ENCODE results near the gene PFN3. TPM values are rescaled to one million over a fixed set of nuclear protein-coding genes. Genes with fewer than 3 reads are reported as not detected.
"Not testable (repeated sequence)": the region's sequence is repeated elsewhere in the genome, so short reads cannot be mapped to it uniquely, and the experiment has no call there.

Gene PFN3
- total and polyA plus RNA-seq, 11 donors = not detected

DNA sequence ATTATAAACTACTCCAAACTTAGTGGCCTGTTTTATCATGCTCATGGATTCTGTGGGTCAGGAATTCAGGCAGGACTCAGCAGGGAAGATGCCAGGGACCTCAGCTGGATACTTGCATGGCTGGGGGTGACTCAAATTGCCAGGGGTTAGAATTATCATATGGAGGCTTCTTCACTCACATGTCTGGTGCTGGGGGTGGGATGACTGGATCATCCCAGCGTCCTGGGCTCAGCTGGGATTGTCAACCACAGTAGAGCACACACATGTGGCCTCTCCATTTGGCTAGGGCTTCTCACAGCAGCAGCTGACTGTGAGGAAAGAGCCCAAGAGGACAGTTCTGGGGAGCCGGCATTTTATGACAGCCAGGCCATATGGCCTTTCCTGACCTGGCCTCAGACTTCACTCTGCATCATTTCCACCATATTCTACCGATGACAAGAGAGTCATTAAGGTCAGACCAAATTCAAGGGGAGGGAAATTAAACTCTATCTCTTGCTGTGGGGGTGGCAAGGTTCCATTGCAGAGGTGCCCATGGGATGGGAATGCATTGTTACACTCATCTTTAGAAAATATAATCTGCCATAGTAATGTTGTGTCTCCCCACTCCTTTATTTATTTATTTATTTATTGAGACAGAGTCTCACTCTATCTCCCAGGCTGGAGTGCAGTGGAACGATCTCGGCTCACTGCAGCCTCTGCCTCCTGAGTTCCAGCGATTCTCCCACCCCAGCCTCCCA is 20.8 kb upstream of the PFN3 start:
- H3K4me3 ChIP-seq = no peak overlapping the region
- H3K27ac ChIP-seq = no peak overlapping the region
- DNase-seq = no peak
- intact Hi-C loops (cut with DNase I) = no loop called here
- H3K4me1 ChIP-seq = peaks cover 0 to 26% (median 5%) of the 10 kb centered on the region in 12 donors
- no peak for ATAC-seq
- H3K27me3 ChIP-seq = no peaks in the 10 kb centered on the region
- 79 to 86% (median 81%) methylated on average over 5 to 6 of the region's 6 CpGs for WGBS, 4 donors
- no peaks in the 10 kb centered on the region for H3K9me3 ChIP-seq
- H3K36me3 ChIP-seq = no peaks in the 10 kb centered on the region
- TF ChIP-seq POLR2A (IDR thresholded peaks at IDR 0.05) = no peak
- TF ChIP-seq, protein P1, sequence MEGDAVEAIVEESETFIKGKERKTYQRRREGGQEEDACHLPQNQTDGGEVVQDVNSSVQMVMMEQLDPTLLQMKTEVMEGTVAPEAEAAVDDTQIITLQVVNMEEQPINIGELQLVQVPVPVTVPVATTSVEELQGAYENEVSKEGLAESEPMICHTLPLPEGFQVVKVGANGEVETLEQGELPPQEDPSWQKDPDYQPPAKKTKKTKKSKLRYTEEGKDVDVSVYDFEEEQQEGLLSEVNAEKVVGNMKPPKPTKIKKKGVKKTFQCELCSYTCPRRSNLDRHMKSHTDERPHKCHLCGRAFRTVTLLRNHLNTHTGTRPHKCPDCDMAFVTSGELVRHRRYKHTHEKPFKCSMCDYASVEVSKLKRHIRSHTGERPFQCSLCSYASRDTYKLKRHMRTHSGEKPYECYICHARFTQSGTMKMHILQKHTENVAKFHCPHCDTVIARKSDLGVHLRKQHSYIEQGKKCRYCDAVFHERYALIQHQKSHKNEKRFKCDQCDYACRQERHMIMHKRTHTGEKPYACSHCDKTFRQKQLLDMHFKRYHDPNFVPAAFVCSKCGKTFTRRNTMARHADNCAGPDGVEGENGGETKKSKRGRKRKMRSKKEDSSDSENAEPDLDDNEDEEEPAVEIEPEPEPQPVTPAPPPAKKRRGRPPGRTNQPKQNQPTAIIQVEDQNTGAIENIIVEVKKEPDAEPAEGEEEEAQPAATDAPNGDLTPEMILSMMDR (IDR thresholded peaks at IDR 0.05) = no peak

DNA sequence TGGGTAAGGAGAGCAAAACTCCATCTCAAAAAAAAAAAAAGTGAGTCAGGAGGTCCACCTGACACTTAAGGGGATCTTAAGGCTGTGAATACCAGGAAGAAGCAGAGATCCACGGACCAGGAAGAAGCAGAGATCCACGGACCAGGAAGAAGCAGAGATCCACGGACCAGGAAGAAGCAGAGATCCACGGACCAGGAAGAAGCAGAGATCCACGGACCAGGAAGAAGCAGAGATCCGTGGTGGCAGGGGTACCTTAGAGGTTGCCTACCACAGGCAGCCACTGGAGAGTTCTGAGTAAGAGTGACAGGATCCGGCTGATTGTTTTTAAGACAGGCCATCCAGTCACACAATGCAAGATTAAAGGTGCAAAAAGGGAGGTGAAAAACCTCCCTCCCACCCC is 20.0 kb upstream of the PFN3 start:
- H3K9me3 ChIP-seq; H3K4me3 ChIP-seq; H3K36me3 ChIP-seq; intact Hi-C loops (cut with DNase I); ATAC-seq; H3K27me3 ChIP-seq; H3K27ac ChIP-seq; DNase-seq: not testable (repeated sequence)
- H3K4me1 ChIP-seq = peaks cover 0 to 24% (median 3%) of the 10 kb centered on the region in 12 donors
- 69 to 72% (median 72%) methylated on average over 7 of the region's 7 CpGs for WGBS, 4 donors

DNA sequence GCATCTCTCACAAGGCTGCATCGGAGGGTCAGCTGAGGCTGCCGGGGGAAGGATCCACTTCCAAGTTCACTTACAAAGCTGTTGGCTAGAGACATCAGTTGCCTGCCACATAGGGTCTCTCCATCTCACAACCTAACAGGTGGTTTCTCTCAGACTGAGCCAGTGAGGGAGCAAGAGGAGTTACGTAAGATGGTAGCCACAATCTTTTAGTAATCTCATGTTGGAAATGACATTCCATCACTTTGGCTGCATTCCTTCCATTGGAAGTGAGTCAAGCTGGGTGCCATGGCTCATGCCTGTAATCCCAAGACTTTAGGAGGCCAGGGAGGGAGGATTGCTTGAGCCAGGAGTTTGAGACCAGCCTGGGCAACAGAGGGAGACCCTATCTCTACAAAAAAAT is 18.6 kb upstream of the PFN3 start:
- 83 to 96% (median 85%) methylated on average over 3 of the region's 3 CpGs for WGBS, 4 donors
- TF ChIP-seq, protein P1 (IDR thresholded peaks at IDR 0.05) = no peak

GRCh38 chr5:177417081-177417480 is 16.6 kb upstream of the PFN3 start:
- intact Hi-C loops (cut with DNase I); H3K9me3 ChIP-seq; ATAC-seq; H3K27ac ChIP-seq; H3K27me3 ChIP-seq; H3K36me3 ChIP-seq; DNase-seq; H3K4me3 ChIP-seq: not testable (repeated sequence)
- peaks cover 0 to 17% (median 0%) of the 10 kb centered on the region in 12 donors for H3K4me1 ChIP-seq
- WGBS, 4 donors = 87 to 95% (median 90%) methylated on average over 6 of the region's 6 CpGs

More for the DNA sequence above, 18.6 kb upstream of the PFN3 start:
- Histone ChIP-seq H3K36me3 (no peaks in the 10 kb centered on the region), H3K27ac (no peak overlapping the region), H3K9me3 (no peaks in the 10 kb centered on the region), H3K27me3 (no peaks in the 10 kb centered on the region), H3K4me1 (peaks cover 0 to 17% (median 0%) of the 10 kb centered on the region in 12 donors), H3K4me3 (no peak overlapping the region)
- ATAC-seq (no peak), DNase-seq (no peak)
- intact Hi-C loops (cut with DNase I) = no loop called here

GRCh38 chr5:177414481-177414880 is 14.0 kb upstream of the PFN3 start:
- no peaks in the 10 kb centered on the region for H3K27me3 ChIP-seq
- intact Hi-C loops (cut with DNase I) = no loop called here
- TF ChIP-seq, protein P1 (IDR thresholded peaks at IDR 0.05) = no peak
- TF ChIP-seq POLR2A (IDR thresholded peaks at IDR 0.05) = no peak
- H3K36me3 ChIP-seq = no peaks in the 10 kb centered on the region
- H3K9me3 ChIP-seq = no peaks in the 10 kb centered on the region
- WGBS, 4 donors = 80 to 88% (median 82%) methylated on average over 3 of the region's 3 CpGs
- no peak for DNase-seq
- no peak overlapping the region for H3K27ac ChIP-seq
- peaks cover 0 to 19% (median 0%) of the 10 kb centered on the region in 12 donors for H3K4me1 ChIP-seq
- no peak for ATAC-seq
- H3K4me3 ChIP-seq = no peak overlapping the region
